GM12878 (cell line): Measurements from ENCODE around the gene SPAG7. TPM values are rescaled to one million over a fixed set of nuclear protein-coding genes. Genes with fewer than 3 reads are reported as not detected.

Source experiments
- ATF7 ChIP-seq: fragments of 450-650 bp; IDR thresholded peaks from 2 replicates; pipeline ENCODE4 v1.6.1; 2016; ENCODE audit warnings: low read depth, mild to moderate bottlenecking
- BCL11A ChIP-seq: IDR thresholded peaks from 2 replicates; pipeline ENCODE4 v1.6.1; 2011; ENCODE audit warnings: low read depth, low read length
- BHLHE40 ChIP-seq, 2 experiments: fragments of 450-650 bp in 1 of 2; IDR thresholded peaks; 2 replicates each; pipeline ENCODE4 v1.6.1; 2011 to 2017; ENCODE audit warnings: low read depth in 2 of 2, borderline replicate concordance in 1 of 2, improper control_type of control experiment in 1 of 2, low read length in 1 of 2, mild to moderate bottlenecking in 1 of 2
- CBX5 ChIP-seq: sonication (generic); IDR thresholded peaks from 2 replicates; pipeline ENCODE4 v1.6.1; 2016; ENCODE audit warnings: low read depth, moderate library complexity, mild to moderate bottlenecking, inconsistent platforms
- CHD2 ChIP-seq: IDR thresholded peaks from 2 replicates; pipeline ENCODE4 v1.6.1; 2011; ENCODE audit warnings: low read depth, low read length, improper control_type of control experiment, borderline replicate concordance
- DPF2 ChIP-seq: fragments of 450-650 bp; IDR thresholded peaks from 2 replicates; pipeline ENCODE4 v1.6.1; 2017; ENCODE audit warnings: mild to moderate bottlenecking
- EED ChIP-seq: sonication (generic); IDR thresholded peaks from 2 replicates; pipeline ENCODE4 v1.6.1; 2016; ENCODE audit warnings: antibody characterized with exemption, low read depth
- EGR1 ChIP-seq, 2 experiments: IDR thresholded peaks; 1 replicate in 1 of 2; 2 replicates in 1 of 2; pipeline ENCODE4 v1.6.1; 2011 to 2012; ENCODE audit warnings: low read depth in 2 of 2, low read length in 2 of 2, borderline replicate concordance in 1 of 2, mild to moderate bottlenecking in 1 of 2, moderate library complexity in 1 of 2
- GABPA ChIP-seq: IDR thresholded peaks from 2 replicates; pipeline ENCODE4 v1.6.1; 2014; ENCODE audit warnings: antibody characterized with exemption, low read depth, mild to moderate bottlenecking, inconsistent platforms
- HDAC2 ChIP-seq: fragments of 200-600 bp; sonication (generic); IDR thresholded peaks from 2 replicates; pipeline ENCODE4 v1.6.1; 2017
- IKZF1 ChIP-seq: fragments of 450-650 bp; conservative IDR thresholded peaks from 2 replicates; pipeline ENCODE4 v1.6.1; 2017; ENCODE audit warnings: antibody characterized with exemption, mild to moderate bottlenecking
- IKZF2 ChIP-seq, 2 experiments: fragments of 450-650 bp; IDR thresholded peaks; 2 replicates each; pipeline ENCODE4 v1.6.1; 2017; ENCODE audit warnings: mild to moderate bottlenecking in 2 of 2, moderate library complexity in 2 of 2
- JUNB ChIP-seq: IDR thresholded peaks from 2 replicates; pipeline ENCODE4 v1.6.1; 2016; ENCODE audit warnings: antibody characterized with exemption, mild to moderate bottlenecking
- MEF2B ChIP-seq: fragments of 450-650 bp; IDR thresholded peaks from 2 replicates; pipeline ENCODE4 v1.6.1; 2018; ENCODE audit warnings: mild to moderate bottlenecking, moderate library complexity; ENCODE audit not compliant: partially characterized antibody, poor library complexity, severe bottlenecking
- MXI1 ChIP-seq: fragments of 150-350 bp; IDR thresholded peaks from 2 replicates; pipeline ENCODE4 v1.6.1; 2011; ENCODE audit warnings: low read depth, mild to moderate bottlenecking, inconsistent platforms, low read length, improper control_type of control experiment
- MYC ChIP-seq: IDR thresholded peaks from 2 replicates; pipeline ENCODE4 v1.6.1; 2011; ENCODE audit warnings: mild to moderate bottlenecking, low read length, moderate library complexity, inconsistent platforms; ENCODE audit not compliant: insufficient read depth, insufficient replicate concordance, insufficient read length, severe bottlenecking
- NFXL1 ChIP-seq: fragments of 450-650 bp; IDR thresholded peaks from 2 replicates; pipeline ENCODE4 v1.6.1; 2017; ENCODE audit warnings: antibody characterized with exemption, mild to moderate bottlenecking, borderline replicate concordance
- NR2F1 ChIP-seq: fragments of 450-650 bp; conservative IDR thresholded peaks from 2 replicates; pipeline ENCODE4 v1.6.1; 2017; ENCODE audit warnings: mild to moderate bottlenecking
- RAD51 ChIP-seq: fragments of 450-650 bp; IDR thresholded peaks from 2 replicates; pipeline ENCODE4 v1.6.1; 2016; ENCODE audit warnings: moderate library complexity, mild to moderate bottlenecking, inconsistent platforms
- RB1 ChIP-seq: fragments of 450-650 bp; formaldehyde crosslinking; IDR thresholded peaks from 2 replicates; pipeline ENCODE4 v1.6.1; 2017; ENCODE audit warnings: mild to moderate bottlenecking, borderline replicate concordance
- RBBP5 ChIP-seq: fragments of 200-600 bp; sonication (generic); conservative IDR thresholded peaks from 2 replicates; pipeline ENCODE4 v1.6.1; 2016
- RELB ChIP-seq: fragments of 450-650 bp; IDR thresholded peaks from 2 replicates; pipeline ENCODE4 v1.6.1; 2017; ENCODE audit warnings: low read depth, mild to moderate bottlenecking, moderate library complexity
- RFX5 ChIP-seq: IDR thresholded peaks from 2 replicates; pipeline ENCODE4 v1.6.1; 2011; ENCODE audit warnings: low read depth, low read length, improper control_type of control experiment
- SIN3A ChIP-seq: IDR thresholded peaks from 2 replicates; pipeline ENCODE4 v1.6.1; 2012; ENCODE audit warnings: low read depth, low read length, improper control_type of control experiment
- SP1 ChIP-seq: IDR thresholded peaks from one replicate; pipeline ENCODE4 v1.6.1; 2011; ENCODE audit warnings: low read depth, low read length
- SREBF1 ChIP-seq: IDR thresholded peaks from 2 replicates; pipeline ENCODE4 v1.6.1; 2012; ENCODE audit warnings: mild to moderate bottlenecking, low read length
- SUPT20H ChIP-seq: IDR thresholded peaks from 2 replicates; pipeline ENCODE4 v1.6.1; 2011; ENCODE audit warnings: low read depth, mild to moderate bottlenecking, low read length, moderate library complexity, borderline replicate concordance; ENCODE audit not compliant: control insufficient read depth
- TARDBP ChIP-seq: IDR thresholded peaks from 2 replicates; pipeline ENCODE4 v1.6.1; 2016; ENCODE audit warnings: borderline replicate concordance
- TCF12 ChIP-seq: IDR thresholded peaks from 2 replicates; pipeline ENCODE4 v1.6.1; 2011; ENCODE audit warnings: low read depth, mild to moderate bottlenecking, low read length
- YY1 ChIP-seq: IDR thresholded peaks from 2 replicates; pipeline ENCODE4 v1.6.1; 2011; ENCODE audit warnings: low read depth, mild to moderate bottlenecking, low read length
- polyA plus RNA-seq, 11 experiments: library from polyadenylated mRNA; depleted of rRNA in 4 of 11; unstranded in 6 of 11; stranded (reverse) in 5 of 11; fragments of >200 nt; fragmentation: Nextera tagmentation in 4 of 11; fragmentation: Illumina TruSeq in 1 of 11; extraction: Ambion mirVana in 4 of 11; extraction: Trizol in 1 of 11; gene quantifications; 1 replicate in 1 of 11; 2 replicates in 10 of 11; pipeline versions ENCODE4 v1.2.1 to v1.2.3, GENCODE V29; 2011 to 2016; ENCODE audit warnings: inconsistent platforms in 2 of 11, missing spikeins in 2 of 11, low read depth in 1 of 11
- total RNA-seq, 4 experiments: library from RNA; depleted of rRNA in 3 of 4; stranded (reverse); fragments of >200 nt in 3 of 4; fragmentation: Illumina TruSeq in 1 of 4; extraction: Trizol in 1 of 4; gene quantifications; 2 replicates each; pipeline versions ENCODE4 v1.2.1 to v1.2.3, GENCODE V29; 2013 to 2021
- TF ChIP-seq, protein P1 (sequence below): fragments of 450-650 bp; IDR thresholded peaks from 2 replicates; pipeline ENCODE4 v1.6.1; 2016; ENCODE audit warnings: mild to moderate bottlenecking

The SPAG7 gene
- total and polyA plus RNA-seq, 10 of the 15 experiments (the other 5 are each of a cell fraction or from before 2014, with no cell fraction given): 7.9 to 146 (median 88.7) TPM

DNA sequence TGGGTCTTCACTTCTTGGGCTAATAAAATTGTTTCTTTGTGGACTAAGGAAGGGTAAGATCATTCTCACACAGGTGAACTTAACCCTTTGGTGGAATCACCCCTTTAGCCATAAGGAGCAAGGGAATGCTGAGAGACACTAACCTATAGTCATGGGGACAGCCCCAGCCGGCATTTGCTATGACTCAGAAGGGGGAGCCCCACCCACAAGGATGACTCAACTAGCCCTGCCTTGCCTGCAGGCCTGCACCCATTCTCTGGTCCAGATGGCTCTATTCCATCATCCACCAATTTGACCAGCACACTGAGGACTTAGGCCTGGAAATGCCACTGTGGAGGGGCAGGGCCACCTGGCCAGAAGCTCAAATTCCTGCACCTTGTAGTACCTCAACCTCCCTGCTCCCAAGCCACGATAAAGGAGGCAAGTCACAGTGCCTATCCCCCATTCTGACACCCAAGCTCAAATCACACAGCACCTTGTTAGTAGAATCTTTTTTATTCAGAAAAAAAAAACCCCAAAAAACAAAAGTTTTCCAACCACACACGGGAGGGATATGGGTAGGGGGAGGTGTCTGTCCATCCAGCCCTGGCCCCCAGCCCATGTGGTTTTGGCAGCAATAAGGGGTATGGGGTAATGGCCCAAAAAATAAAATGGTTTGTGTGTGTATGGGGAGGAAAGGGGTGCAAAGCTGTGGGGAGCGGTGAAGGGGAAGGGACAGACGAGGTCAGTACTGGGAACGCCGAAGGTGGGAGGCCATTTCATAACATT lies 22.3 kb downstream of the SPAG7 start (continued):
- TF ChIP-seq RELB (peak; percentile 81; the same call in 1 of the 2 replicates), RFX5 (no peak), JUNB (peak; percentile 92), MEF2B (peak; percentile 16), SUPT20H (no peak), BHLHE40 (IDR thresholded peaks at IDR 0.05; ENCODE audit: borderline replicate concordance in 1 of 2, low read depth in 2 of 2, low read length in 1 of 2) (peak in 1 of 2 experiments; percentile 44; a peak in 1 of 4 replicates), EED (peak; percentile 87), SIN3A (0 out of 2 replicates have a peak, but pooled peaks have one; percentile 29), HDAC2 (no peak), CBX5 (no peak), YY1 (peak; percentile 51; the same call in 1 of the 2 replicates), IKZF1 (peak; percentile 90), IKZF2 (IDR thresholded peaks at IDR 0.05) (peak; percentile 80 to 91), TCF12 (peak; percentile 84), TARDBP (0 out of 2 replicates have a peak, but pooled peaks have one; percentile 8), DPF2 (peak; percentile 97), MXI1 (no peak; the same call in 1 of the 2 replicates), NFXL1 (no peak), RB1 (no peak), RAD51 (no peak), SP1 (no peak), NR2F1 (no peak), SREBF1 (no peak), BCL11A (peak; percentile 92), EGR1 (IDR thresholded peaks at IDR 0.05; ENCODE audit: borderline replicate concordance in 1 of 2, low read depth in 2 of 2, low read length in 2 of 2) (peak in 1 of 2 experiments; percentile 21; a peak in 1 of 3 replicates), MYC (no peak), RBBP5 (no peak), ATF7 (peak; percentile 72), CHD2 (0 out of 2 replicates have a peak, but pooled peaks have one; percentile 42), GABPA (no peak)
- TF ChIP-seq, protein P1, sequence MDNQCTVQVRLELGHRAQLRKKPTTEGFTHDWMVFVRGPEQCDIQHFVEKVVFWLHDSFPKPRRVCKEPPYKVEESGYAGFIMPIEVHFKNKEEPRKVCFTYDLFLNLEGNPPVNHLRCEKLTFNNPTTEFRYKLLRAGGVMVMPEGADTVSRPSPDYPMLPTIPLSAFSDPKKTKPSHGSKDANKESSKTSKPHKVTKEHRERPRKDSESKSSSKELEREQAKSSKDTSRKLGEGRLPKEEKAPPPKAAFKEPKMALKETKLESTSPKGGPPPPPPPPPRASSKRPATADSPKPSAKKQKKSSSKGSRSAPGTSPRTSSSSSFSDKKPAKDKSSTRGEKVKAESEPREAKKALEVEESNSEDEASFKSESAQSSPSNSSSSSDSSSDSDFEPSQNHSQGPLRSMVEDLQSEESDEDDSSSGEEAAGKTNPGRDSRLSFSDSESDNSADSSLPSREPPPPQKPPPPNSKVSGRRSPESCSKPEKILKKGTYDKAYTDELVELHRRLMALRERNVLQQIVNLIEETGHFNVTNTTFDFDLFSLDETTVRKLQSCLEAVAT: peak; percentile 75
